IgD-negative memory B cell (primary cell): ENCODE data around the gene SYT13. TPM values are rescaled to one million over a fixed set of nuclear protein-coding genes. Genes with fewer than 3 reads are reported as not detected.
A peak's percentile ranks its signal among the peaks of the same experiment; 100 is the strongest.
"Not testable (repeated sequence)": the region's sequence is repeated elsewhere in the genome, so short reads cannot be mapped to it uniquely, and the experiment has no call there.

Experiments used
- H3K27ac Mint-ChIP-seq, 3 donors: one replicate each; pipeline ENCODE4 v1.8.0; 2020 to 2022; ENCODE audit warnings: mild to moderate bottlenecking in 3 of 3, mixed read lengths in 3 of 3, moderate library complexity in 1 of 3
- H3K27me3 Mint-ChIP-seq: one replicate; pipeline ENCODE4 v1.8.0; 2021; ENCODE audit warnings: mixed read lengths
- H3K36me3 Mint-ChIP-seq: one replicate; pipeline ENCODE4 v1.8.0; 2020; ENCODE audit warnings: mild to moderate bottlenecking, mixed read lengths
- H3K4me1 Mint-ChIP-seq, 3 donors: one replicate each; pipeline ENCODE4 v1.8.0; 2020 to 2022; ENCODE audit warnings: mixed read lengths in 3 of 3, mild to moderate bottlenecking in 1 of 3
- H3K4me3 Mint-ChIP-seq, 4 donors: one replicate each; pipeline ENCODE4 v1.8.0; 2020 to 2022; ENCODE audit warnings: mild to moderate bottlenecking in 4 of 4, mixed read lengths in 4 of 4, moderate library complexity in 3 of 4
- H3K9me3 Mint-ChIP-seq, 3 donors: one replicate each; pipeline ENCODE4 v1.8.0; 2020 to 2021; ENCODE audit warnings: mixed read lengths in 3 of 3, mild to moderate bottlenecking in 1 of 3
- polyA plus RNA-seq: library from polyadenylated mRNA; unstranded; fragments of 300-500 nt; fragmentation: Illumina TruSeq; gene quantifications from one replicate; pipeline ENCODE4 v1.2.3, GENCODE V29; 2021

SYT13 gene
- polyA plus RNA-seq, 1 donor from 2014 or later: not detected

DNA sequence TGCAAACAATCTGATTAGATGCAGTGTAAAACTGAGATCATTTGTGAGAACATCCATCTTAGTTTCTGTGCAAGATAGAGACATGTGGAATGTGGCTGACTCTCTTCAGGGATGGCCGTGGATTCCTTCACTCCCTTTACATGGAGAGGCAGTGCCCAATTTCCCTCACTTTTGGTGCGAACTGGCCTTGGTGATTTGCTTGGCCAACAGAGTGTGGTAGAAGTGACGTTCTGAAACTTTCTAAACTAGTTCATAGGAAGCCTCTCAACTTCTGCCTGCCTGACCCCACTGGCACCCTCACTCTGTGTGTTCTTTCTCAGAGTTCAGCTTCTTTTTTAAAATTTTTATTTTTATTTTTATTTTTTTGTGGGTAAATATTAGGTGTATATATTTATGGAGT, 9.9 kb upstream of the SYT13 start:
- H3K27ac Mint-ChIP-seq: no peak overlapping the region
- H3K27me3 Mint-ChIP-seq: peaks cover 9% of the 10 kb centered on the region
- no peaks in the 10 kb centered on the region for H3K9me3 Mint-ChIP-seq
- peaks cover 0 to 6% (median 0%) of the 10 kb centered on the region in 3 donors for H3K4me1 Mint-ChIP-seq
- no peaks in the 10 kb centered on the region for H3K36me3 Mint-ChIP-seq
- no peak overlapping the region for H3K4me3 Mint-ChIP-seq

DNA sequence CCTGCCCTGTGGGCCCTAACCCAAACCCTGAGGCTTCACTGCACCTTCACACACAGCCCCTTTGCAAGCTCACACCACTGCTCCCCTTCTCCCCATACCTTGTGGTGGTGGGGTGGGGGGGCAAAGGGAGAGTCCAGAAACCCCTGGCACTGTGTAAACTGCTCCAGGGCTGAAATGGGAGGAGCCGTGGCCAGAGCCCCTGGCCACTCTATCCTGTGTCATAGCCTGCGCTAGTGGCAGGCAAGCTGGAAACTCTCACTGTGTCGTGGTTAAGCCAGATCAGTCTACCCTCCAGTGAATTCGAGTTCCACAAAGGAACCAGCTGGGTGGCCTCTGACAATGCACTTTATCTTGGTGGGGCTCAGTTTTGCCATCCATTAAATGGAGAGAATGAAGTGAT, 8.4 kb upstream of the SYT13 start:
- Mint-ChIP-seq H3K36me3 (no peaks in the 10 kb centered on the region), H3K4me1 (peaks cover 0 to 6% (median 0%) of the 10 kb centered on the region in 3 donors), H3K27ac (no peak overlapping the region), H3K9me3 (no peaks in the 10 kb centered on the region), H3K4me3 (no peak overlapping the region), H3K27me3 (peaks cover 20% of the 10 kb centered on the region)

DNA sequence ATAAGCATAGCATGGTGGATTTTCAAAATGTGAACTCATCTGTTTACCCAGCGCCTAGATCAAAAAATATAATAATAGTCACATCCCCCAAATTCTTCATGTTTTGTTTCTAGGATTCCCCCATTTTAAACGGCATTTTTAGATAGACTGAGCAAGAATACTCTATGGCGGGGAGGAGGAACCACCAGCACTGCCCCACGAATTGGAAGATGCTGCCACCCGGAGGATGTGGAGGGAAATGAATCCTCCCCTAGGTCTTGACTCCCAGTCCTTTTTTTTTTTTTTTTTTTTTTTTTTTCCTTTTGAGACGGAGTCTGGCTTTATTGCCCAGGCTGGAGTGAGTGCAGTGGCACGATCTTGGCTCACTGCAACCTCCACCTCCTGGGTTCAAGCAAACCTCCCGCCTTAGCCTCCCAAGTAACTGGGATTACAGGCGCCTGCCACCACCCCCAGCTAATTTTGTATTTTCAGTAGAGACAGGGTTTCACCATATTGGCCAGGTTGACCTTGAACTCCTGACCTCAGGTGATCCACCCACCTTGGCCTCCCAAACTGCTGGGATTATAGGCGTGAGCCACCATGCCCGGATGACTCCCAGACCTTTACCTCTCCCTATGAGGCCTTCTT, 7.5 kb upstream of the SYT13 start:
- H3K4me1 Mint-ChIP-seq, H3K36me3 Mint-ChIP-seq, H3K9me3 Mint-ChIP-seq, H3K4me3 Mint-ChIP-seq, H3K27ac Mint-ChIP-seq: not testable (repeated sequence)
- peaks cover 18% of the 10 kb centered on the region for H3K27me3 Mint-ChIP-seq

DNA sequence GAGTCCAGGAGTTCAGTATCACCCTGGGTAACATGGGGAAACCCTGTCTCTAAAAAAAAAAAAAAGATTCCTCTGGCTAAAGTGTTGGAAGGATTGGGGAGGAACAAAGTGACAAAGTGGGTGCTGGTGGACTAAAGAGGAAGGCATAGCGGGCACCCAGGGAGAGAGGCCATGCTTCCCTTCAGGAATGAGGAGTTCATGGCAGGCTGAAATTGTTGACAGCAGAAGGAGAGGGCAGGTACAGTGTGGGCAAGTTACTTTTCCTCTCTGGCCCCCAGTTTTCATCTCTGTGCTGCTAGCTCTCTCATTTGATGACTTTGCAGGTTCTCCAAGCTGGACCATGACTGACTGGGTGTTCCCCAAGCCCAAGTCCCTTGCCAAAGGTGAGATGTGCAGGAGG, 4.4 kb upstream of the SYT13 start:
- no peaks in the 10 kb centered on the region for H3K36me3 Mint-ChIP-seq
- H3K27me3 Mint-ChIP-seq: peaks cover 37% of the 10 kb centered on the region
- no peak overlapping the region for H3K27ac Mint-ChIP-seq
- H3K4me3 Mint-ChIP-seq: no peak overlapping the region
- H3K9me3 Mint-ChIP-seq: peaks cover 0 to 3% (median 0%) of the 10 kb centered on the region in 3 donors
- H3K4me1 Mint-ChIP-seq: no peaks in the 10 kb centered on the region

GRCh38 chr11:45289369-45289768, 3.2 kb upstream of the SYT13 start:
- no peaks in the 10 kb centered on the region for H3K4me1 Mint-ChIP-seq
- no peak overlapping the region for H3K27ac Mint-ChIP-seq
- peaks cover 0 to 3% (median 0%) of the 10 kb centered on the region in 3 donors for H3K9me3 Mint-ChIP-seq
- H3K36me3 Mint-ChIP-seq: no peaks in the 10 kb centered on the region
- H3K4me3 Mint-ChIP-seq: no peak overlapping the region
- H3K27me3 Mint-ChIP-seq: peaks cover 47% of the 10 kb centered on the region

- Mint-ChIP-seq H3K36me3 (no peaks in the 10 kb centered on the region), H3K4me1 (no peaks in the 10 kb centered on the region), H3K4me3 (no peak overlapping the region), H3K9me3 (peaks cover 0 to 3% (median 0%) of the 10 kb centered on the region in 3 donors), H3K27me3 (peaks cover 48% of the 10 kb centered on the region), H3K27ac (no peak overlapping the region)
Measured at GRCh38 chr11:45288339-45288738, 2.2 kb upstream of the SYT13 start.

- no peaks in the 10 kb centered on the region for H3K36me3 Mint-ChIP-seq
- H3K27ac Mint-ChIP-seq: no peak overlapping the region
- no peak overlapping the region for H3K4me3 Mint-ChIP-seq
- H3K9me3 Mint-ChIP-seq: peaks cover 0 to 5% (median 0%) of the 10 kb centered on the region in 3 donors
- H3K27me3 Mint-ChIP-seq: peaks cover 48% of the 10 kb centered on the region
- H3K4me1 Mint-ChIP-seq: no peaks in the 10 kb centered on the region
Measured at GRCh38 chr11:45287316-45287903, 1.3 kb upstream of the SYT13 start.

DNA sequence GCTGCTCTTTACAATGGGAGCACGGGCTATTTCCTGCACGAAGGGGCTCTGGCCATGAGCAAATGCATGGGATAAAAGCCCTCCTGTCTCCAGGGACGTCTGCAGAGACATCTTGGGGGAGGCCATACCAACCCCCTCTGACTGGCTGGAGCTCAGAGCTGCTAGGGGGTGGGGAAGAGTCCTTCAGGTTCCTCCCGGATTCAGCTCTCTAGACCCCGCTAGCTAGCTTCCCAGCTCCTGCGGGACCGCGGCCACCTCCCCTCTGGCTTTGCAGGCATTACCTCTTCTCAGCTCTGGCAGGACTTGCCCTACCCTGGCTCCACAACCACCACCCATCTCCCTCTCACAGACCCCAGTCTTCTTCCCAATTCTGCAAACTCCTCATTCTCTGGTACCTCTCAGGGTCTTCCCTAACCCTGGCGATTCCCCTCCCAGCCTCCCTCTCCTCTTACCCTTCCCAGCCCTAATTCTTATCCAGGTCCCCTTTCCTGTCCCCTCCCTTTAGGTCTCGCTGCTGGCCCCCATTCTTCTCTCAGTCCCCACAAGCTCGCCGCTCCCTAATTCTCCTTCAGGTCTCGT, 802 bp downstream of the SYT13 start:
- H3K27ac Mint-ChIP-seq: no peak overlapping the region
- no peaks in the 10 kb centered on the region for H3K36me3 Mint-ChIP-seq
- no peak overlapping the region for H3K4me3 Mint-ChIP-seq
- H3K27me3 Mint-ChIP-seq: peaks cover 43% of the 10 kb centered on the region
- H3K9me3 Mint-ChIP-seq: peaks cover 0 to 7% (median 1%) of the 10 kb centered on the region in 3 donors
- no peaks in the 10 kb centered on the region for H3K4me1 Mint-ChIP-seq

DNA sequence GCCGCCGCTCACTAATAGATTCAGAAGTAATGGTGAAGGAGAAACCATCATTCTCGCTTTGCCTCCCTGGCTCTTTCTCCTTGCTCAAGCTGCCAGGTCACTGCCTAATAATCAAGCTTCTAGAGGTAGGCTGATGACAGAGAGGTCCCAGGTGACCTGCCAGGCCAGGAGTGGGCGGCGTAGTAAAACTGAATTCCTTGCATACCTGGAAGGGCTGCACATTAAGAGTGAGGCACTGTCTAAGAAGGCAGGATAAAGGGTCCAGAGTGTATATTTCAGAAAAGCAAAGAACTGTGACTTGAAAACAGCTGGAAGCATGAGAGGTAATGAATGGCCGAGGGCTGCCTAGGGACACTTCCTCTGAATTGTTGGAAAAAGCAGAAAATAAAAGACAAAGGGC, 4.1 kb downstream of the SYT13 start:
- H3K9me3 Mint-ChIP-seq: peaks cover 5 to 13% (median 10%) of the 10 kb centered on the region in 3 donors
- H3K4me1 Mint-ChIP-seq: no peaks in the 10 kb centered on the region
- no peak overlapping the region for H3K4me3 Mint-ChIP-seq
- H3K27me3 Mint-ChIP-seq: peaks cover 48% of the 10 kb centered on the region
- no peak overlapping the region for H3K27ac Mint-ChIP-seq
- peaks cover 3% of the 10 kb centered on the region for H3K36me3 Mint-ChIP-seq

DNA sequence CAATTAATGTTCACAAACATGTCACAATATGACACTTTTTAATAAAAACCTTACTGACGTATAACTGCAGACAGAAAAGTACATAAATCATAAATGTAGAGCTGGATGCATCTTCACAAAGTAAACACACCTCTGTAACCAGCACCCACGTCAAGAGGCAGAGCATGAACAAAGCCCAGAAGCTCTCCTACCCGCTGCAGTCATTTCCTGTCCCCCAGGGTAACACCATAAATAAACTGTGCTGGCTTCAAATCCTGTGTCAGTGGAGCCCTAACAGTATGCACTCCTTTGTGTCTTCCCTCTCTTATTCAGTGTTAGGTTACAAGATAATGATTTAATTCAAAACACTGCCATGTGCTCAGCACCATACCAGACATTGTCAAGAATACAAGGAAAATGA, 5.7 kb downstream of the SYT13 start:
- peaks cover 5% of the 10 kb centered on the region for H3K36me3 Mint-ChIP-seq
- H3K4me1 Mint-ChIP-seq: no peaks in the 10 kb centered on the region
- H3K9me3 Mint-ChIP-seq: peaks cover 5 to 10% (median 10%) of the 10 kb centered on the region in 3 donors
- H3K27me3 Mint-ChIP-seq: peaks cover 38% of the 10 kb centered on the region
- H3K27ac Mint-ChIP-seq: no peak overlapping the region
- H3K4me3 Mint-ChIP-seq: no peak overlapping the region

- Mint-ChIP-seq H3K27ac (no peak overlapping the region), H3K36me3 (peaks cover 5% of the 10 kb centered on the region), H3K27me3 (peaks cover 31% of the 10 kb centered on the region), H3K4me3 (no peak overlapping the region), H3K4me1 (no peaks in the 10 kb centered on the region), H3K9me3 (peaks cover 5 to 10% (median 10%) of the 10 kb centered on the region in 3 donors)
Measured at GRCh38 chr11:45279645-45280044, 6.5 kb downstream of the SYT13 start.

- Mint-ChIP-seq H3K27ac (no peak overlapping the region), H3K36me3 (peaks cover 5% of the 10 kb centered on the region), H3K27me3 (peaks cover 28% of the 10 kb centered on the region), H3K9me3 (peaks cover 5 to 10% (median 10%) of the 10 kb centered on the region in 3 donors), H3K4me1 (no peaks in the 10 kb centered on the region), H3K4me3 (peak overlapping the region in 1 of 4 donors; percentile 29)
Measured at GRCh38 chr11:45278714-45279113, 7.4 kb downstream of the SYT13 start.

DNA sequence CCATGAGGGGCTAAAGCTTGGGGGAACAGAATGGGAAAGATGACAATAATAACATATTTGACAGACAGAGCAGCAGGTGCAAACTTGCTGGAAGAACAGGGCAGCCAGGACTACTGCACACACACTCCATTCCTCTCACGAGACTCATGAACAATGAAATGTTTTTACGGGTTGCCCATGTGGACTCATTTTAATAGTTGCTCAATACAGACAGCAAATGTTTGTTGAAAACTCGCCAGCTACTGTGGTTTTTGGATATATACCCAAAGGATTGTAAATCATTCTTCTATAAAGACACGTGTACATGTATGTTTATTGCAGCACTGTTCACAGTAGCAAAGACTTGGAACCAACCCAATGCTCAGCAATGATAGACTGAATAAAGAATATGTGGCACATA, 10.3 kb downstream of the SYT13 start:
- H3K27me3 Mint-ChIP-seq: peaks cover 31% of the 10 kb centered on the region
- peaks cover 5% of the 10 kb centered on the region for H3K36me3 Mint-ChIP-seq
- no peak overlapping the region for H3K4me3 Mint-ChIP-seq
- no peaks in the 10 kb centered on the region for H3K4me1 Mint-ChIP-seq
- H3K27ac Mint-ChIP-seq: no peak overlapping the region
- H3K9me3 Mint-ChIP-seq: peaks cover 5 to 16% (median 8%) of the 10 kb centered on the region in 3 donors

DNA sequence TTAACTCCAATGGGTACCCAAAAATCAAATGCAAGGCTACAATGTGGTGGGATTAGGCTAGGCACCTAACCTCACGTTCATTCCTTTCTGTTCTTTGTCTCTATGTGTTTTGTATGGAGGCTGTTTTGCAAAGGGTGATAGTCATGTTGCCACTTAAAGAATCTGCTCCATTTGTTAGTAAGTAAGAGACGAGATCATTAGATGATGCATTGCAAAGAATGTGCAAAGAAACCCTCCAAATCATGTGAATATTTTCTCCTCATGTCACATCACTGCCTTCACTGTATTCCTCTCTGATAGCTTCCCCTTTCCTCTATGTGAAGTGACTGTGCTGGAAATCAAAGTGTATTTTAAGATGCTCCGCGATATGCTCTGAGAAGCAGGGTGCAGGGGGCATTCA, 11.9 kb downstream of the SYT13 start:
- Mint-ChIP-seq H3K36me3 (peaks cover 2% of the 10 kb centered on the region), H3K27ac (no peak overlapping the region), H3K4me1 (no peaks in the 10 kb centered on the region), H3K4me3 (no peak overlapping the region), H3K9me3 (peaks cover 0 to 6% (median 6%) of the 10 kb centered on the region in 3 donors), H3K27me3 (peaks cover 26% of the 10 kb centered on the region)

DNA sequence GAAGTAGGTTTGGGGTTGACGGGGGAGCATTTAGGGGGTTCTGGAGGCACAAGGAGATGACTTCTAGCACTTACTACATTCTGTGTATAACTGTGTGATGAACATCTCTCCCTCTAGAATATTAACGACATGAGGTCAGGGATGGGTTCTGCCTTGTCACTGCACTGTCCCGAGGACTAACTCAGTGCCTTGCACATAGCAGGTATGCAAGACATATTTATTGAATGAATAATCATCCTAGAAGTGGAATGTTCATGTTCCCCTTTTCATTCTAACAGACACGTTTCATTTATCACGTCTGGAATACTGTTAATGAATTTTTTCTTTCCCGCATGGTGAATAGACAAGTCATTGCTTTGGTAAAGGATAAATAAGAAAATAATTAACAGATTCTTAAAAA, 12.6 kb downstream of the SYT13 start:
- Mint-ChIP-seq H3K9me3 (peaks cover 0 to 6% (median 5%) of the 10 kb centered on the region in 3 donors), H3K4me3 (no peak overlapping the region), H3K27ac (no peak overlapping the region), H3K36me3 (peaks cover 2% of the 10 kb centered on the region), H3K4me1 (no peaks in the 10 kb centered on the region), H3K27me3 (peaks cover 28% of the 10 kb centered on the region)

GRCh38 chr11:45272701-45273100, 13.4 kb downstream of the SYT13 start:
- Mint-ChIP-seq H3K4me3 (no peak overlapping the region), H3K9me3 (peaks cover 0 to 6% (median 1%) of the 10 kb centered on the region in 3 donors), H3K27me3 (peaks cover 24% of the 10 kb centered on the region), H3K4me1 (no peaks in the 10 kb centered on the region), H3K27ac (no peak overlapping the region), H3K36me3 (peaks cover 2% of the 10 kb centered on the region)
